HG02852 (cell line): ENCODE data around the gene SPNS1.
A peak's percentile ranks its signal among the peaks of the same experiment; 100 is the strongest.
"Not testable (repeated sequence)": the region's sequence is repeated elsewhere in the genome, so short reads cannot be mapped to it uniquely, and the experiment has no call there.

Experiments used
- ATAC-seq: cut with Tn5 transposase; IDR thresholded peaks from one replicate; pipeline ENCODE4 v1.9.1; 2021; ENCODE audit warnings: mild to moderate bottlenecking, moderate library complexity; ENCODE audit not compliant: unreplicated experiment

SPNS1 gene

GRCh38 chr16:28974437-28975157 is at the start of gene SPNS1:
TSS of gene SPNS1 (plus strand) at chr16:28974778. CDS start at chr16:28975152, 374 bp downstream.
- ATAC-seq = peak; percentile 86

DNA sequence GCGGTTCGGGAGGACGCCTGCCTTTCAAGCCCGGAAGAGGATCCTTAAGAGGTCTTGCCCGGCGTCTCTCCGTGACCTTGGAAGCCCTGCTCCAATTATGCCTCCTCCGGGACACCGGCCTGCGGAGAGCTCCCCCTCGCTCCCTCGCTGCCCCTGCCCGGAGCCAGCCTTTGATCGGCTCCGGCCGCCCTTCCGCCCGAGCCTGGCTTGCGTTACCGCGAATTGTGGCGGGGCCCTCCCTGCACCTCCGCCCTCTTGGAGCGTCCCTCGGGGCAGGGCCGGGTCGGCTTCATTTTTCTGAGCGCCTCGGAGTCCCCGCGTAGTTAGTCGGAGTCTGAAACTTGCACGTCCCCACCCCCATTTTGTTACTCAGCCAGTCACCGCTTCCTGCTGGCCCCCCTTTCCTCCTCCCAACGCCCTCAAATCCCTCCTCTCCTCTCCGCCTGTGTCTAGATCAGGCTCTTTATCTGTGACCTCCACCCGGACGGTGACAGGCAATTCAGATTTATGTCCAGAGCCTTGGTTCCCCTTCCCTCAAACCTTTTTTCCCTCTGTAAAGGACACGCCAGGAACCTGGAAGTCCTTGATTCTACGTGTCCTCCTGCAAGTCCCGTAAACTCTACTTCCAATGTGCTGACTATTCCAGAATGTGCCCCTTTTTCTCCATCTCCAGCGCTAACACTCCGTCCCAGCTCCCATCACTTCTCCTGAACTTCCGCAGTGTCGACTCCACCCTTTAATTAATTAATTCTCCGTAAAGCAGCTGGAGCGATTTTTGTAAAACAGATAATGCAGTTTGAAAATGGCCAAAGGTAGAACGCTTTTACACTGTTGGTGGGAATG is 49.0 kb upstream of the SPNS1 start:
- ATAC-seq = peak; percentile 39

- ATAC-seq = not testable (repeated sequence)
These were observed 48.3 kb upstream of the SPNS1 start for GRCh38 chr16:28926284-28926683.

GRCh38 chr16:28927815-28928214 is 46.8 kb upstream of the SPNS1 start:
- no peak for ATAC-seq

DNA sequence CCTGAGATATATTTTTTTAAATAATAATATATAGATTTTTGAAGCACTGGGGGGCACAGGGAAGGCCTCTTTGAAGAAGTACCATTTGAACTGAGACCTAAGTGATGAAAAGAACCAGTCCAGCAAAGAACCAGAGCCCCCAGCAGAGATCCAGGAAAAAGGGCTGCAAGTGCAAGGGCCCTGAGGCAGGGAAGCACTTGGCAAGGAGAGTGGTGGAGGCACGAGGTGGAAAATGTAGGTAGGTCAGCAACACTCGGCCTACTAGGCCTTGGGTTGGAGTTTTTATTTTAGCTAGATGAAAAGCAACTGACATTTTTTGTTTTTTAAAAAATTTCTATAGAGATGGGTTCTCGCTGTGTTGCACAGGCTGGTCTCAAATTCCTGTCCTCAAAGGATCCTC is 44.4 kb upstream of the SPNS1 start:
- no peak for ATAC-seq

GRCh38 chr16:28930652-28931051 is 43.9 kb upstream of the SPNS1 start:
- ATAC-seq = no peak

- no peak for ATAC-seq
These were observed 42.8 kb upstream of the SPNS1 start, which contains the start of gene CD19 for GRCh38 chr16:28931801-28932225. TSS of gene CD19 (plus strand) at chr16:28931971. CDS start at chr16:28932001, 30 bp downstream.

- no peak for ATAC-seq
These were observed 42.0 kb upstream of the SPNS1 start for GRCh38 chr16:28932339-28933141.

- no peak for ATAC-seq
These were observed 41.4 kb upstream of the SPNS1 start for GRCh38 chr16:28933171-28933570.

GRCh38 chr16:28935346-28935745 is 39.2 kb upstream of the SPNS1 start:
- no peak for ATAC-seq

DNA sequence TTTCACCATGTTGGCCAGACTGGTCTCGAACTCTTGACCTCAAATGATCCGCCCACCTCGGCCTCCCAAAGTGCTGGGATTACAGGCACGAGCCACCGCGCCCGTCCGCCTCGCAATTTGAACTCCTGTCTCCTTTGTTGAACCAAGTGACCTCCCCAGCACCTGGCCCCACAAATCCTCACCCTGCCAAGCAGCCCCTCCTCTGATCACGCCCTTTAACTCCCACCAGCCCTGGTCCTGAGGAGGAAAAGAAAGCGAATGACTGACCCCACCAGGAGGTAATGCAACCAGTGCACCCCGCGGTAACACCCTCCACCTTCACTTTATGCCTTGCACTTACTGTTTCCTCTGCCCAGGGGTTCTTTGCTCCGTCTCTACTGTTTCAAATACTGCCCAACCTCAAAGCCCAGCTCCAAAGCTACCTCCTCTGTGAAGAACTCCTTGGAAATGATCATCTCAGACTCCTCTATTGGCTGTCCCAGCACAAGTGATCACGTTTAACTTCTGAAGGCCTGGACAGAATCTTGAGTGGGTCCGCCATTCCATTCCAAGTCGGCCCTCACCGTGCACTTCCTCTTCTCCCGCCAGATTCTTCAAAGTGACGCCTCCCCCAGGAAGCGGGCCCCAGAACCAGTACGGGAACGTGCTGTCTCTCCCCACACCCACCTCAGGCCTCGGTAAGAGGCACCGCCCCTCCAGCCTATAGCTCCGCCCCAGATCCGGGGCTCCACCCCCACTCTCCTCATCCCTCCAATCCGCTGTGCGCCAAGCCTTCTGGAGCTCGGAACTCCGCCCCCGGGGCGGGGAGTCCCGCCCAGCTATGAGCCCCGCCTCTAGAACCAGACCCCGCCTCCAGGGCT is 38.4 kb upstream of the SPNS1 start:
- peak; percentile 74 for ATAC-seq

DNA sequence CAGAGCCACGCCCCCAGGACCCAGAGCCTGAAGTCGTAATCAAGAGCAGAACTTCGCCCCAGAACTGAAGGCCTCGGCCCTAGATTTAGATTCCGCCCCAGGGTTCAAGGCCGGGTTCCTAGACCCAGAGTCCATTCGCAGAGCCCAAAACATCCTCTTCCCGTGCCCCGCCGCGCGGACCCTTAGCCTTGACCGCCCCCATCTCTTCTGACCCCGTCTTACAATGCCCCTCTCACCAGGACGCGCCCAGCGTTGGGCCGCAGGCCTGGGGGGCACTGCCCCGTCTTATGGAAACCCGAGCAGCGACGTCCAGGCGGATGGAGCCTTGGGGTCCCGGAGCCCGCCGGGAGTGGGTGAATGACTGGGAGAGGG is 37.8 kb upstream of the SPNS1 start:
- ATAC-seq = no peak

DNA sequence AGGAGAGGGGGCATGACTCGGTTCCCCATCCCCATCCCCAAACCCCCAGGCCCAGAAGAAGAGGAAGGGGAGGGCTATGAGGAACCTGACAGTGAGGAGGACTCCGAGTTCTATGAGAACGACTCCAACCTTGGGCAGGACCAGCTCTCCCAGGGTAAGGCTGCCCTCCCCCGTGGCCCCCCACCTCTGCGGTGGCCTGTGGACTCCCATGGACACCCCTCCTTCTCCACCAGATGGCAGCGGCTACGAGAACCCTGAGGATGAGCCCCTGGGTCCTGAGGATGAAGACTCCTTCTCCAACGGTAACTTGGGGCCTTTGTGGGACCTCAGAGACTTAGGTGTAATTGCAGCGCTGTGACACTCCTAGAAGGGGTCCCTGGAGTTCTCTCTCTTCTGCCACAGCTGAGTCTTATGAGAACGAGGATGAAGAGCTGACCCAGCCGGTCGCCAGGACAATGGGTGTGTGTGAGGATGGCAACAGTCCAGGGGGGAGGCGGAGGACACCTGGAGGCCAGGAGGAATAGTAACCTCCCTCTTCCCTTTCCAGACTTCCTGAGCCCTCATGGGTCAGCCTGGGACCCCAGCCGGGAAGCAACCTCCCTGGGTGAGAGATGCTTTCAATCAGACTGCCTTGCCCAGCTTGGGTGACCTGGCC is 37.2 kb upstream of the SPNS1 start:
- no peak for ATAC-seq

DNA sequence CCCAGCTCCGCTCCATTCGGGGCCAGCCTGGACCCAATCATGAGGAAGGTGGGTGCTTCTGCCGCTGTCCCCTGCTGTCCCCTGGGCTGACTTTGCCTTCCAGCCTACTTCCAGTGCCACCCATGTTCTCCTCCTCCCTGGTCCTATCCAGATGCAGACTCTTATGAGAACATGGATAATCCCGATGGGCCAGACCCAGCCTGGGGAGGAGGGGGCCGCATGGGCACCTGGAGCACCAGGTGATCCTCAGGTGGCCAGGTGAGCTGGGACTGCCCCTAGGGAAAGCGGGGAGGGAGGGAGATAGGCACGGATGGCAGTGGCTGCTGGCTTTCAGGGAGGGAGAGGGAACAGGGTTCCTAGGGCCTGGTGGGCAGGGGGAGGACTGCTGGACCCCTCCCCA is 35.9 kb upstream of the SPNS1 start:
- no peak for ATAC-seq

DNA sequence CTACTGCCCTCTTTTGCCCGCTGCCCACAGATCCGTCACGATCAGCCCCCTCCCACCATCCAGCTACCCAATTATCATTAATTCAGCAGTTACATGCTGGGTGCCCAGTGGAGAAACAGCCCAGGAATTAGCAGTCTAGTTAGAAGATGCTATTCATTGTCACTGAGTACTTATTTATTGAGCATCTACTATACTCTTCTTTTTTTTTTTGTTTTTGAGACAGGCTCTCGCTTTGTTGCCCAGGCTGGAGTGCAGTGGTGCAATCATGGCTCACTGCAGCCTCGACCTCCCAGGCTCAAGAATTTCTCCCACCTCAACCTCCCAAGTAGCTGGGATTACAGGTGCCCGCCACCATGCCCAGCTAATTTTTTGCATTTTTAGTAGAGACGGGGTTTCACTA is 34.8 kb upstream of the SPNS1 start:
- not testable (repeated sequence) for ATAC-seq

DNA sequence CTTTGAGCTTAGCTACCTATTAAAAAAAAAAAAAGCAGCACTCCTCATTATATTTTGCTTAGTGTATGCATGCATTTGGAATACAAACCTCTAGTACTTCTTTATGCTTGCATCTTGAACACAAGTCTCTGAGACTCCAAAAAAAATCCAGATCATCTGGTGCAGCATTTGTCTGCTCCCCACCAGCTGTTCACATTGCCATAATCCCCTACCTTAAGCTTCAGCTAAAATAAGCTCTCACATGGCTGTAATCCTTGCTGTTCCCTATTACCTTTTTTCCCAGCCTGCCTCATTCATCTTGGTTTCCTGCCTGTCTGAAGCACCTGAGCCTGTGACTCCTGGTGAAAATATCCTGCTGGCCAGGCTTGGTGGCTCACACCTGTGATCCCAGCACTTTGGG is 31.3 kb upstream of the SPNS1 start:
- no peak for ATAC-seq

DNA sequence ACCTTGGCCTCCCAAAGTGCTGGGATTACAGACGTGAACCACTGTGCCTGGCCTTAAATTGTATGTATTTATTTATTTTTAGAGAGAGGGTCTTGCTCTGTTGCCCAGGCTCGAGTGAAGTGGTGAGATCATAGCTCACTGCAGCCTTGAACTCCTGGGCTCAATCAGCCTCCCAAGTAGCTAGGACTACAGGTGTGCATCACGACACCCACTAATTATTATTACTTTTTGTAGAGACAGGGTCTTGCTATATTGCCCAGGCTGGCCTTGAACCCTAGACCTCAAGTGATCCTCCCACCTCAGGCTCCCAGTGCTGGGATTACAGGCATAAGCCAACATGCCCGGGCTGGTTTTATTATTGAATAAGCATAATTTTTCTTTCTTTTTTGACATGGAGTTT is 27.9 kb upstream of the SPNS1 start:
- ATAC-seq = no peak

- ATAC-seq = peak; percentile 84
These were observed 23.7 kb upstream of the SPNS1 start, which contains the start of gene NFATC2IP for GRCh38 chr16:28950648-28951409. TSS of gene NFATC2IP (plus strand) at chr16:28950937. CDS start at chr16:28951012, 75 bp downstream.

- ATAC-seq = no peak
These were observed 23.1 kb upstream of the SPNS1 start for GRCh38 chr16:28951410-28951943.
